ENCODE results near the gene TBC1D16. TPM values are rescaled to one million over a fixed set of nuclear protein-coding genes. Genes with fewer than 3 reads are reported as not detected.

TBC1D16 gene
- total and polyA plus RNA-seq, 10 of the 15 experiments (the other 5 are each of a cell fraction or from before 2014, with no cell fraction given): 0.01 to 0.13 (median 0.06) TPM; not detected in 3

DNA sequence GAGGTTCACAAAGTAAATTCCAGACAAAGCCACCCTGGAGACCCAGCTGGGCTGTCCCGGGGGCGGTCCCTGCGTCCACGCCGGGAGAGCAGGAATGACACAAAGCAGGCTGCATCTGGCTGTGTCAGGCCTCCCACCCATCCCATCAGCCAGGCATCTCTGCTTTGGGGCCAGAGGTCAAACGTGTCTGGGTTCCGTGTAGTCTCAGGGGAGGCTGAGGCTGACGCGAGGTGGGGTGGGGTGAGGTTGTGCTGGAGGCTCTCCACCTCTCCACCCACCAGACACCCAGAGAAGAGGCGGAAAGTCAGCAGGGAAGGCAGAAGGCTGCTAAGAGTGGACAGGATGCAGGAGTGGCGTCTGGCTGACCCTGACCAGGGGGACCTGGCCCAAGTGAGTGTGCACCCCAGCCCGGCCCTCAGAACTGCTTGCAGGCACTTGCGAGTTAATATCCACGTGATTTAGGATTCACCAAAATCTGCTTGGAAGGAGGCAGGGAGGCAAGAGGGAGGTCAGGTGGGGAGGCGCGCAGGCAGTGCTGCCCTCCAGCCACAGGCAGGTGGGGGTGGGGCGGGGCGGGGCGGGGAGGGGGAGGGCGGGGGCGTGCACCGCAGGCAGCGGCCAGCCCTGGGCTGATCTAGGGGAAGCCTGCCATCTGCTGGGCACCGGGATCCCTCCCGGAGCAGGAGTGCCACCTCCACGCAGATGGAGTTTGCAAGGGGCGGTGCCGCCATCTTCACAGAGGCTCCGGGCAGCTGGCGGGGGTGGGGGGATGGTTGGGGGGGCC is 44.3 kb downstream of the TBC1D16 start:
- ATAC-seq (peak; percentile 95), FAIRE-seq (no peak), DNase-seq (ENCODE audit: low read depth, low spot score) (no peak)
- Histone ChIP-seq H4K20me1 (ENCODE audit: control insufficient read depth, insufficient read depth) (no peaks in the 10 kb centered on the region), H3K9ac (ENCODE audit: control insufficient read depth, insufficient read depth, low read length) (no peak overlapping the region), H3K79me2 (ENCODE audit: control insufficient read depth, insufficient read depth, low read length) (no peaks in the 10 kb centered on the region), H3K9me3 (replicated peaks; ENCODE audit: control insufficient read depth, insufficient read depth, low read length) (no peaks in the 10 kb centered on the region), H3K36me3 (ENCODE audit: control insufficient read depth in 2 of 2, insufficient read depth in 2 of 2, low read length in 1 of 2) (no peaks in the 10 kb centered on the region), H3K27ac (ENCODE audit: control insufficient read depth, insufficient read depth) (no peak overlapping the region), H3K4me2 (ENCODE audit: control insufficient read depth, insufficient read depth) (peak overlapping the region; percentile 38; the same call in 1 of the 2 replicates), H3K4me1 (ENCODE audit: control insufficient read depth, insufficient read depth, low read length) (no peaks in the 10 kb centered on the region), H3K27me3 (replicated peaks in 1 of 2; ENCODE audit: control insufficient read depth in 2 of 2, insufficient read depth in 2 of 2, low read length in 1 of 2) (peaks cover 1 to 3% of the 10 kb centered on the region in 2 experiments; a peak in 2 of 4 replicates), H2AFZ (ENCODE audit: control insufficient read depth, low read depth, low read length) (no peak overlapping the region), H3K4me3 (no peak overlapping the region)
- ChIA-PET CTCF (no interaction called here), RAD21 (ENCODE audit: unreplicated experiment) (interaction anchor here (0.6 kb wide), 1 partner anchor 9 kb away, joined by 3 read pairs; no protein-coding TSS in a partner anchor), SMC1A (ENCODE audit: uncharacterized antibody, unreplicated experiment) (no interaction called here), POLR2A (no interaction called here)
- no TSS peak for BruUV-seq (replicated peaks)
- intact Hi-C loops (cut with micrococcal nuclease; ENCODE audit: unreplicated experiment): no loop called here
- in situ Hi-C loops (cut with MboI): no loop called here
- WGBS (ENCODE audit: insufficient coverage, insufficient replicate concordance, low lambda C conversion rate, missing lambda C conversion rate): 41% methylated on average over 18 of the region's 30 CpGs
- TF ChIP-seq SRF (IDR thresholded peaks at IDR 0.05; ENCODE audit: low read depth in 2 of 2, low read length in 2 of 2) (no peak), ZZZ3 (IDR thresholded peaks at IDR 0.05; ENCODE audit: control insufficient read depth, insufficient read length, low read depth) (no peak), RUNX3 (IDR thresholded peaks at IDR 0.05; ENCODE audit: low read length) (no peak), YY1 (IDR thresholded peaks at IDR 0.05; ENCODE audit: low read depth, low read length) (0 out of 2 replicates have a peak, but pooled peaks have one; percentile 38), SMC3 (IDR thresholded peaks at IDR 0.05; ENCODE audit: borderline replicate concordance, low read length) (peak; percentile 49; the same call in 1 of the 2 replicates), ASH2L (IDR thresholded peaks at IDR 0.05; ENCODE audit: borderline replicate concordance, low read depth) (no peak), WRNIP1 (IDR thresholded peaks at IDR 0.05; ENCODE audit: borderline replicate concordance, low read depth, low read length) (no peak), TAF1 (IDR thresholded peaks at IDR 0.05; ENCODE audit: borderline replicate concordance, low read depth, low read length) (no peak), IKZF2 (IDR thresholded peaks at IDR 0.05) (no peak), NFIC (IDR thresholded peaks at IDR 0.05; ENCODE audit: low read depth, low read length) (no peak), RAD21 (IDR thresholded peaks at IDR 0.05; ENCODE audit: insufficient read depth, low read depth, low read length) (peak; percentile 44), POU2F2 (IDR thresholded peaks at IDR 0.05; ENCODE audit: borderline replicate concordance, low read depth, low read length) (no peak), CHD1 (IDR thresholded peaks at IDR 0.05; ENCODE audit: low read depth, low read length) (no peak), PML (IDR thresholded peaks at IDR 0.05; ENCODE audit: low read length) (no peak), ATF7 (IDR thresholded peaks at IDR 0.05; ENCODE audit: low read depth) (no peak), FOXK2 (IDR thresholded peaks at IDR 0.05) (no peak), ZSCAN29 (IDR thresholded peaks at IDR 0.05) (no peak)
- TF ChIP-seq, protein P1, sequence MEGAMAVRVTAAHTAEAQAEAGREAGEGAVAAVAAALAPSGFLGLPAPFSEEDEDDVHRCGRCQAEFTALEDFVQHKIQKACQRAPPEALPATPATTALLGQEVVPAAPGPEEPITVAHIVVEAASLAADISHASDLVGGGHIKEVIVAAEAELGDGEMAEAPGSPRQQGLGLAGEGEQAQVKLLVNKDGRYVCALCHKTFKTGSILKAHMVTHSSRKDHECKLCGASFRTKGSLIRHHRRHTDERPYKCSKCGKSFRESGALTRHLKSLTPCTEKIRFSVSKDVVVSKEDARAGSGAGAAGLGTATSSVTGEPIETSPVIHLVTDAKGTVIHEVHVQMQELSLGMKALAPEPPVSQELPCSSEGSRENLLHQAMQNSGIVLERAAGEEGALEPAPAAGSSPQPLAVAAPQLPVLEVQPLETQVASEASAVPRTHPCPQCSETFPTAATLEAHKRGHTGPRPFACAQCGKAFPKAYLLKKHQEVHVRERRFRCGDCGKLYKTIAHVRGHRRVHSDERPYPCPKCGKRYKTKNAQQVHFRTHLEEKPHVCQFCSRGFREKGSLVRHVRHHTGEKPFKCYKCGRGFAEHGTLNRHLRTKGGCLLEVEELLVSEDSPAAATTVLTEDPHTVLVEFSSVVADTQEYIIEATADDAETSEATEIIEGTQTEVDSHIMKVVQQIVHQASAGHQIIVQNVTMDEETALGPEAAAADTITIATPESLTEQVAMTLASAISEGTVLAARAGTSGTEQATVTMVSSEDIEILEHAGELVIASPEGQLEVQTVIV (IDR thresholded peaks at IDR 0.05; ENCODE audit: borderline replicate concordance, partially characterized antibody): no peak
- TF ChIP-seq, protein P2, sequence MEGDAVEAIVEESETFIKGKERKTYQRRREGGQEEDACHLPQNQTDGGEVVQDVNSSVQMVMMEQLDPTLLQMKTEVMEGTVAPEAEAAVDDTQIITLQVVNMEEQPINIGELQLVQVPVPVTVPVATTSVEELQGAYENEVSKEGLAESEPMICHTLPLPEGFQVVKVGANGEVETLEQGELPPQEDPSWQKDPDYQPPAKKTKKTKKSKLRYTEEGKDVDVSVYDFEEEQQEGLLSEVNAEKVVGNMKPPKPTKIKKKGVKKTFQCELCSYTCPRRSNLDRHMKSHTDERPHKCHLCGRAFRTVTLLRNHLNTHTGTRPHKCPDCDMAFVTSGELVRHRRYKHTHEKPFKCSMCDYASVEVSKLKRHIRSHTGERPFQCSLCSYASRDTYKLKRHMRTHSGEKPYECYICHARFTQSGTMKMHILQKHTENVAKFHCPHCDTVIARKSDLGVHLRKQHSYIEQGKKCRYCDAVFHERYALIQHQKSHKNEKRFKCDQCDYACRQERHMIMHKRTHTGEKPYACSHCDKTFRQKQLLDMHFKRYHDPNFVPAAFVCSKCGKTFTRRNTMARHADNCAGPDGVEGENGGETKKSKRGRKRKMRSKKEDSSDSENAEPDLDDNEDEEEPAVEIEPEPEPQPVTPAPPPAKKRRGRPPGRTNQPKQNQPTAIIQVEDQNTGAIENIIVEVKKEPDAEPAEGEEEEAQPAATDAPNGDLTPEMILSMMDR (IDR thresholded peaks at IDR 0.05 in 2 of 3, conservative IDR thresholded peaks at IDR 0.05 in 1 of 3; ENCODE audit: control insufficient read depth in 2 of 3, extremely low read depth in 1 of 3, insufficient read depth in 1 of 3, low read depth in 3 of 3, low read length in 3 of 3): peak; percentile 20 to 66 (median 62); a peak in 4 of 6 replicates
- TF ChIP-seq, protein P3, sequence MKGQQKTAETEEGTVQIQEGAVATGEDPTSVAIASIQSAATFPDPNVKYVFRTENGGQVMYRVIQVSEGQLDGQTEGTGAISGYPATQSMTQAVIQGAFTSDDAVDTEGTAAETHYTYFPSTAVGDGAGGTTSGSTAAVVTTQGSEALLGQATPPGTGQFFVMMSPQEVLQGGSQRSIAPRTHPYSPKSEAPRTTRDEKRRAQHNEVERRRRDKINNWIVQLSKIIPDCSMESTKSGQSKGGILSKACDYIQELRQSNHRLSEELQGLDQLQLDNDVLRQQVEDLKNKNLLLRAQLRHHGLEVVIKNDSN (IDR thresholded peaks at IDR 0.05; ENCODE audit: borderline replicate concordance, extremely low read length, insufficient read depth, low read depth, low read length): no peak

Data from GM12878 (cell line).